Fibroblast of lung (primary cell): ENCODE data around the gene TSTD2.

Experiments
- CTCF ChIP-seq, 2 donors: IDR thresholded peaks in 1 of 2; conservative IDR thresholded peaks in 1 of 2; 1 replicate in 1 of 2; 2 replicates in 1 of 2; pipeline ENCODE4 v1.5.1; 2011 to 2012; ENCODE audit warnings: low read length in 2 of 2, control low read depth in 1 of 2, inconsistent platforms in 1 of 2, low read depth in 1 of 2, mild to moderate bottlenecking in 1 of 2
- EZH2 ChIP-seq: IDR thresholded peaks from 2 replicates; pipeline ENCODE4 v1.5.1; 2012; ENCODE audit warnings: low read length, control low read depth, mild to moderate bottlenecking; ENCODE audit errors: missing control alignments

GRCh38 chr9:97658707-97659106 lies 25.5 kb upstream of the TSTD2 start:
- TF ChIP-seq CTCF (conservative IDR thresholded peaks at IDR 0.05 in 1 of 2, IDR thresholded peaks at IDR 0.05 in 1 of 2; ENCODE audit: low read depth in 1 of 2, low read length in 2 of 2), result no peak
- no peak for TF ChIP-seq EZH2
